GM12875 (cell line): ENCODE data around the gene CASZ1.

Experiments
- H3K4me3 ChIP-seq: one replicate; pipeline ENCODE4 v1.5.1; 2011; ENCODE audit warnings: low read depth, low read length, control low read depth
- CTCF ChIP-seq: IDR thresholded peaks from 2 replicates; pipeline ENCODE4 v1.5.1; 2011; ENCODE audit warnings: low read depth, mild to moderate bottlenecking, control low read depth, inconsistent platforms, low read length, moderate library complexity, borderline replicate concordance; ENCODE audit not compliant: insufficient read depth

The CASZ1 gene

GRCh38 chr1:10737651-10738050, 58.8 kb downstream of the CASZ1 start:
- H3K4me3 ChIP-seq, result no peak overlapping the region
- TF ChIP-seq CTCF, result no peak

GRCh38 chr1:10736634-10737586, 59.5 kb downstream of the CASZ1 start:
- no peak overlapping the region for H3K4me3 ChIP-seq
- no peak for TF ChIP-seq CTCF

GRCh38 chr1:10735563-10736305, 60.7 kb downstream of the CASZ1 start:
- no peak for TF ChIP-seq CTCF
- no peak overlapping the region for H3K4me3 ChIP-seq

- H3K4me3 ChIP-seq, result no peak overlapping the region
- no peak for TF ChIP-seq CTCF
Measured at GRCh38 chr1:10734962-10735544, 61.4 kb downstream of the CASZ1 start.

DNA sequence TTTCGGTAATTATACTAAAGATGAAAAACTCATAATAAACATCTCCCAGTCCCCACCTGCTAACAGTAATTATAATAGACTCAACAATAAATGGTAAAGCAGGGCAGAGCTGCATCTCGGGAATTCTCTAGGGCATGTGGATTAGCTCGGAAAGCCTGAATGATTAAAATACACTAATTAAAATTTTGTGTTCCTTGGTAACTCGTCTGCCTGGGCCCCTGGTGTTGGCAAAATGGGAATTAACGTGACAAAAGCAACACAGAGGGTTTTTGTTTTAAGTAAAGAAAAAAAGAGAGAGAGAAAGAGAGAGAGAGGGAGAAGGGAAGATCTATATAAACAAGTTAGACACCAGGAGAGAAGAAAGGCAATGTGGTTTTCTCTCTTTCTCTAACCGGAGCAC, 62.1 kb downstream of the CASZ1 start:
- H3K4me3 ChIP-seq, result no peak overlapping the region
- TF ChIP-seq CTCF, result no peak

GRCh38 chr1:10733474-10734366, 62.7 kb downstream of the CASZ1 start:
- H3K4me3 ChIP-seq, result no peak overlapping the region
- TF ChIP-seq CTCF, result no peak
